T-helper 1 cell (primary cell): Measurements from ENCODE around the gene PNPLA3.

Experiments used
- DNase-seq, 5 donors: peaks; one replicate each; pipeline ENCODE4 v3.0.0-alpha.2; 2012 to 2020

Gene PNPLA3

DNA sequence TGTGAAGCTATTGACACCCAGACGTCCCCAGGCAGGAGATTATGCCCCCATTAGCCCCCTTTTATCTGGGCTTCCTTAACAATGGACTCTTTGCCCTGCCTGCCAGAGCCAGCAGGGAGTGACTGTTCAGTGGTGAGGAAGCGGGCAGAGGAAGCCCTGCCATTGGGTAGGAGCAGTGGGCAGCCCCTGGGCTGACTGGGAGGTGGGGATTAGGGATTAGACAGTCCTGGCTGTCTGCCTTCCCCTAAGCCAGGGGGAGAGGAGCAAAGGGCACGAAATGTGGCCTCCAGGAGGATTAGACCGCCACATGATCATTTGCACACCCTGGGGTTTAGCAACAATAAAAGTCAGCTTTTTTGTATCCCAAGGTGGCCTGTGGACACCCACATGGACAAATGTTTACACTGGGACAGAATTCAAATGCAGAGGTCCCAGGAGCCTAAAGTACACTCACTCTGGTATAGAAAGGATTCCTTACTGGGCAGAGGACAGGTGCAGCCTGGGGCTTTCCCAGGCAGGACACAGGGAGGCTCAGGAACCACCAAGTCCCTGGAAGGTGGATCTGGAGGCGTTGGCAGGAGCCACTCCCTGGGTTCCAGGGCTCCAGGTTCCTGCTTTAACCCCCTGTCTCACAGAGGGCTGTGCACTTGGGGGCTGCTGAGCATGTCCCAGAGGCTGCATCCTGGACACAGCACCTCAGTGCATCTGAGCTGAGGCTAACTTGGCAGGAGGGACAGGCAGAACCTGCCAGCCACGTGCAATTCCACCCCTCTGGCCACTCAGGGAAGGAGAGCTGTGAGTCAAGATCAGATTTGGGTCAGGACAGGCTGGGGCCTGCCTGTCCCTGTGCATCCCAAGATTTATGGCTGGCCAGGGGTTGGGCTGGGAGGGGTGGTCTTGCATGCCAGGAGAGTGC is 2.1 kb downstream of the PNPLA3 start:
- DNase-seq = no peak

DNA sequence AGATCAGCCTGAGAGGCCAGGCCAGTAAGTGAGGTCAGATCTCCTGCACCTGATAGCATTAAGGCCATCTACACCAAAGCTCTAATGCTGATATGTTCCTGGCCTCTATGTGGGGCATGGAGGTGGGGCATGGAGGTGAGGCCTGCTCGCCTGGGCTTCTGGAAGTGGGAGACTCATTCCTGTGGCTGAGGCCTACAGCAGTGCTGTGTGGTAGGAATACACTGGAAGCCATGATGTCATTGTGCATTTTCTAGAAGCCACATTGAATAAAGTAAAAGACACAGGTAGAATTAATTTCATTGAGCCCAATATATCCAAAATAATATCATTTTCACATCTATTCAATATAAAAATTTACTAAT is 2.7 kb downstream of the PNPLA3 start:
- no peak for DNase-seq

DNA sequence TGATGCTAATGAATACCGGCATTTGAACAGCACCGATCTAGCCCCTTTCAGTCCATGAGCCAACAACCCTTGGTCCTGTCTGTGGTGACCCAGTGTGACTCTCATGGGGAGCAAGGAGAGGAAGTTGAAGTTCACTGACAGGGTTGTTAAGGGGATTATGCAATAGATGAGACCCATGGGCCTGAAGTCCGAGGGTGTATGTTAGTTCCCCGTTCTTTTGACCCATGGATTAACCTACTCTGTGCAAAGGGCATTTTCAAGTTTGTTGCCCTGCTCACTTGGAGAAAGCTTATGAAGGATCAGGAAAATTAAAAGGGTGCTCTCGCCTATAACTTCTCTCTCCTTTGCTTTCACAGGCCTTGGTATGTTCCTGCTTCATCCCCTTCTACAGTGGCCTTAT is 4.9 kb downstream of the PNPLA3 start:
- no peak for DNase-seq

DNA sequence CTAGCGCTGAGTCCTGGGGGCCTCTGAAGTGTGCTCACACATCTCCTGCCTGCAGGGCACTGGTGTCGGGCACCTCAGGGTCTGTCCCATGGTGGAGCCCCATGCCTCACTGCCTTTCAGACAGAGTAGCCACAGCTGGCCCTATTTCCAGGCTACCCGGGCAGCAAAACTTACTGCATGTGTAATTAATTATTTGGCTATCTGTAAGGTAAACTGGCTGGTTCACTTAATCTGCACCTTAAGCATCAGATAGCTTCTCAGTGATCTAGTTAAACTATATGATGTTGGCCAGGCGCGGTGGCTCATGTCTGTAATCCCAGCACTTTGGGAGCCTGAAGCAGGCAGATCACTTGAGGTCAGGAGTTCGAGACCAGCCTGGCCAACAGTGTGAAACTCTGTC is 5.3 kb downstream of the PNPLA3 start:
- DNase-seq = no peak

DNA sequence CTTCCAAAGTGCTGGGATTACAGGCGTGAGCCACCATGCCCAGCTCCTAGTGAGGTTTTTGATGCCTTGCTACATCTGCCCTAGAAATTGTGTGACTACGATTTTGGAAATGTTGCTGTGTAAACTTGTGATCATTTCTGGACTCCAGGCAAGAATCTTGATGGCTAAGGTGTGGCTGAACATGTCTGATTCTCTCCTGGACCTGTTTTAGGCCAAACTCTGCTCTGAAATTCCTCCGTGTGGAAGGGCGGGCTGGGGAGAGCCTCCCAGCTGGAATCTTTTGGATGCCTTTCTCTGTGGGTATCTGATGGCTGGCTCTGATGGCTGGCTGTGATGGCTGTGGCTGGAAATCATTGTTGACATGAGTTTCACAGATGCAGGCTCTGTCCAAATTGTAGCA is 8.2 kb downstream of the PNPLA3 start:
- no peak for DNase-seq

DNA sequence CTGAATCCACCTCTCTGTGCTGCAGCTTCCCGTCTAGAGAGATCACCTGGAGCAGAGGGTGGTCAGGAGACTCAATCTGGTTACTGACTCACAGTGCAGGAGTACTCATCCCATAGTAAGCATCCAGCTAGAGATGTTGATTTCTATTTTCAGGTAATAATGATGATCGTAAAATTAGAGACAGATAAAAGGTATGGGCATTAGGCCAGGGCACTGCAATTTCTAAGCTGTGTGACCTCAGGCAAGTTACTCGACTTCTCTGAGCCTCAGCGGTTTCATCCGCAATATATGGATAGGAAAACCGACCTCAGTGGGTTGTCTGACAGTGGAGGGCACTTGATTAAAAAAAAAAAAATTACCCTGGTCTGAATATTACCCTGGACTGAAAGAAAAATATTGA is 17.8 kb downstream of the PNPLA3 start:
- no peak for DNase-seq

DNA sequence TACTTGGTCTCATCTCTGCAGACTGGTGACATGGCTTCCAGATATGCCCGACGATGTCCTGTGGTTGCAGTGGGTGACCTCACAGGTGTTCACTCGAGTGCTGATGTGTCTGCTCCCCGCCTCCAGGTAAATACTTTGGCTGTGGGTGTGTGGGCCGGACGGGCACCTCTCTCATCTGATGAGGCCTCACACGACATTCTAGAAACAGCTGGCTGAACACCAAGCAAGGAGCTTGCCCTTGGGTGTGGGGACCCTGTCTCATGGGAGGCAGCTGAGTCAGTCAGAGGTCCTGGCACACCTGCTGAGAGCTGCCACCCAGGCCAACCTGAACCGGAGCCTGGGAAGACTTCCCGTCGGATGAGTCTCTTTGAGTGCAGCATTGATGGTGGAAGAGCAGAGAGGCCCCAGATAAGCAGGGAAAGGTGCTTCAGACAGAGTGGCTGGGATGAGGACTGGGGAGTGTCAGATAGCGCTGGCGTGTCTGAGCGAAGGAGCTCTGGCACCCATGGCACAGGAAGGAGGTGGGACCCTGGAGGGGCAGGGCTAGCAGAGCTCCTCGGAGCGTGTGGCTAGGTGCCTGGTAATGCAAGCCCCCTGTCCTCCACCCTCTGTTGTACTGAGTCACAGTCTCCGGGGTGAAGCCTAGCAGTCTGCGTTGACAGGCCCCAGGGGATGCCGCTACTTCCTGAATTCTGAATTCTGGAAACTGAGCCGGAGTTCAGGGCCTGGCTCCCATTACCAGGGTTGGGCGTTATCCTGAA is 21.2 kb downstream of the PNPLA3 start:
- no peak for DNase-seq

DNA sequence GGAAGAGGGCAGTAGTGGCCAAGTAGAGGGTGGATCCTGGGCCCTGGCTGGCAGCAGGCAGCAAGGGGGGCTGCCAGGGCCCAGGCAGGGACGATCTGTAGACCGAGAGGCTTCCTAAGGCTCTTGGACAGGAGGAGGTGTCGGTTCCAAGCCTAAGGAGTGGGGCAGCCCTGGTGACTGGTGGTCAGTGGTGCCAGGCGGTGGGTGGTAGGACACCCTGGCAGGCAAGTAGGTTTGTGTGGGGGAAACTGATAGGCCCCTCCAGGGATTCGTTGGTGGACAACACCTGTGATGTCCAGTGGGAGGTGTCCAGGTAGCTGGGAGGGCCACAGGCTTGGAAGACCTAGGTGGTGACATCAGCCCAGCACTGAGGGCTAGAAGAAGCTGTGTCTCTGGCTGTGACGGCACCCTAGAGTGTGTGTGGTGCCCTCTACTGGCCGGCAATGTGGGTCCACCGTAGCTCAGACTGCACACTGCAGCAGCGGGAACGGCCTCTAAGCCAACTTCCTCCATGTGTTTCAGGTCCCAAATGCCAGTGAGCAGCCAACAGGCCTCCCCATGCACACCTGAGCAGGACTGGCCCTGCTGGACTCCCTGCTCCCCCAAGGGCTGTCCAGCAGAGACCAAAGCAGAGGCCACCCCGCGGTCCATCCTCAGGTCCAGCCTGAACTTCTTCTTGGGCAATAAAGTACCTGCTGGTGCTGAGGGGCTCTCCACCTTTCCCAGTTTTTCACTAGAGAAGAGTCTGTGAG is 22.2 kb downstream of the PNPLA3 start:
- DNase-seq = peak; percentile 24 to 62 (median 42)

DNA sequence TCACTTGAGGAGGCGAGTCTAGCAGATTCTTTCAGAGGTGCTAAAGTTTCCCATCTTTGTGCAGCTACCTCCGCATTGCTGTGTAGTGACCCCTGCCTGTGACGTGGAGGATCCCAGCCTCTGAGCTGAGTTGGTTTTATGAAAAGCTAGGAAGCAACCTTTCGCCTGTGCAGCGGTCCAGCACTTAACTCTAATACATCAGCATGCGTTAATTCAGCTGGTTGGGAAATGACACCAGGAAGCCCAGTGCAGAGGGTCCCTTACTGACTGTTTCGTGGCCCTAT is 22.7 kb downstream of the PNPLA3 start:
- DNase-seq = no peak

DNA sequence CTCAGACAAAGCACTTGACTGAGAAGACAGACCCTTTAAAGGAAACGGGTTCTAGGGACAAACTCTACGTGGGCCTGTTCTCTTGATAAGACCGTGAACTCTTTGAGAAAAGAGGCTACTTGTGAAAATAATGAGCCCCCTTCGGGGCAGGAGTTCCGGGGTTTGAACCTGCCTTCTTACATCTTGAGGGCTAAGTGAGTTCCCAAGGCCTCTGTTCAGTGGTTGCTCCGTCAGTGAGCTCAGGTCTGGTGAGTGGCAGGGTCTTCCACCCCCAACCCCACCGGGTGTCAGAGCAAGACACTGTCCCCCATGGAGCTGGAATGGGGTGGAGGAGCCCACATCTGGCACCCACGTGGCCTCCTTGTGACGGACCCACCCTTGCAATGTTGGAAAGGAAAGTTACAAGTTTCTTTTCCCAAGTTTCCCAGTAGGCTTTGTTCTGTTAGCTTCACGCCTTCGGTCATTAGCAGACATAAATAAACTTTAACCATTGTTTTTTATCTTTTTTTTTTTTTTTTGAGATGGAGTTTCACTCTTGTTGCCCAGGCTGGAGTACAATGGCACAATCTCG is 25.3 kb downstream of the PNPLA3 start:
- no peak for DNase-seq

DNA sequence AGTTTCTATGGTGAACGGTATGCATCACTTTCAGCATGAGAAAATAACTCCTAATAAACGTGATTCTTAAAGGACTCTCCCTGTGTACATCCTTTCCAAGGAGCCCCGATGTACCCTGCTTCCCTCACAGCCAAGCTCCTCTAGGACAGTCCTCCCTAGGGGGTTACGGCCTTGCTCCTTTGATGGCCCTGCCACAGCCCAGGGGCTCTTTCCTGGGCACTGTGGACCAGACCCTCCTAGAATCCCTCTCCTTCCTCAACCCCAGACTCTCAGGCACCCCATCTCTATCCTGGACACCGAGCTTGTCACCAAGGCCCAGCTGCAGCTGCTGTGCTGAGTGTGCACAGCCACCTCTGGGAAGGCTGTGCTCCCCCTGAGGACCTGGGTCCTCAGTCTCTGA is 27.8 kb downstream of the PNPLA3 start:
- no peak for DNase-seq

DNA sequence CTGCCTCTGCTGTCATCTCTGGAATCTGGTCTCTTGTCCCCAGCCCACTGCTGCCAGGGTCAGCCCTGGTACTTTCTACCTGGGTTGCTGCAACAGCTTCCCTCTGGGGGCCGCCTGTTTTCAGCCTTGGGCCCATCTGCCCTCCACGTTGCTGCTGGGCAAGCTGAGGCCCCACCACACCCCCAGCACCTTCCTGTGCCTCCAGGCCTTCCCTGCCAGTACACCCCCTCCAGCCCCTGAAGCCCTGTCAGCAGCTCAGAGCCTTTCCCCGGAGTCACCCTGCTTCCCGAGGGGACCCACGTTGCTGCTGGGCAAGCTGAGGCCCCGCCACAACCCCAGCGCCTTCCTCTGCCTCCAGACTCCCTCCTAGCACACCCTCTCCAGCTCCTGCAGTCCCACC is 28.4 kb downstream of the PNPLA3 start:
- DNase-seq = no peak

DNA sequence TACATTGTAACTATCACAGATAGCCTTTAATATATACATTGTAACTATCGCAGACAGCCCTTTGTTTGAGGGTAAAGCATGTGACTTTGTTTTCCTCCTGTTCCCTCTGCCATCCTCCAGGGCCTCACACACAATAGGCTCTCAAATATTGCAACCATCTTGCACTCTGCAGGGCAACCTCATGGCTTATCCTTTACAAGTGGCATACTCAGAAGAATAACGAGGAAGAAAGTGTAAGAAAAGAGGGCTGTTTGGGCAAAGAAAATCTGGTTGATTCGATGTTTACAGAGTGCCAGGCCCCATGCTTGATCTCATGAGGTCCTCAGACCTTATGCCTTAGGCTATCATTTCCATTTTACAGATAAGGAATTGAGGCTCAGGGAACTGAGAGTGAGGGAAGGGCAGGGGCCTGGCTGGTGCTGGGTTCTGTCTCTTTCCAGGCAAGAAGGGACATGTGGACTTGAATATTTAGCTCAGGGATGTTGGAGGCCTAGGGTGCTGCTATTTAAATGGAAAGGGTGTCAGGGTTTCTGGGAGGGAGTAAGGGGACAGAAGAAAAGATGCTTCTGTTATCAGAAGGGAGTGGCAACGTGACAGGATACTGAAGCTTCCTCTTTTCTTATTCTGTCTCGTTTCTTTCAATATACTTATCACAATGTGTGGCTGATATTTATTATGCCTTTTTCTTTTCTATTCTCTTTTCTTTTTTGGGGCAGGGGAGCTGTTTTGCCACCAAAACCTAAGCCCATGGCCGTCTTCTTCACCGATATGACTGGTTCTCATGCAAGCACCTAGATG is 30.6 kb downstream of the PNPLA3 start:
- DNase-seq = no peak

DNA sequence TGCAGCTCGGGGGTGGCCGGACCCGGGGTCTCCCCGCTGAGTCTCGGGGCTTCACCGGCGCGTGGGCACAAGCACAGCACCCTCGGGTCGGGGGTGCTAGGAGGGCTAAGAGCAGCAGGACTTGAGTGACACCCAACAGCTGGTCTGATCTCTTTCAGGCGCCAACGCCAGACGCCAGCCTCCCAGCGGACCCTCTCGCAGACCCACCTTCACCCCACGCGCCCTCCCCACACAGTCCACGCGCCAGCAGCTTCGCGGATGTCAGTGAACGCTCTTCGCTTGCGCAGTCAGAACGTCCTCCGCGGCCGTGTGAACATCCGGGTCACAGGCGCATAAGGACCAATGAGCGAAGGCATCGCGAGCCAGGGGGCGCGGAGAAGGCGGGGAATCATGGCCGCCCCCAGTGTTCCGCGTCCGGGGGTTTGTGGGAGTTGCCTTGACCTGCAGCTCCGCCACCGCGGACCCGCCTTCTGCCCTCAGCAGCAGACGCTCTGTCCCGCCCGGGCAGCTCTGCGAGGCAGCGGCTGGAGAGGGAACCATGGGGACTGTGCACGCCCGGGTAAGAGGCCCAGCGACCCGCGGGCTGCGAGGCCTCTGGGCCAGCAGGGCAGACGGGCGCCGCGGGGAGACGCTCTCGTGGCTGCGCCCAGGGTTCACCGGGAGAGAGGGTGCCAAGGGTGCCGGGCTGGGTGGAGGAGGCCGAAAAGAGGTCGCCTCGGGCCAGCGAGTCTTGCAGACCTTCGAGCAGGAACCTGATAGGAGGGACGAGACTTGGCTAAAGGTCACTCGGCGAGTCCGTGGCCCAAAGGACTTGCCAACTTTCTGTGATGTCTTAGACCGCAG is 31.7 kb downstream of the PNPLA3 start, which contains the start of gene SAMM50:
Gene SAMM50, plus strand, starts transcription at position 403 of the 843 bp plus-strand sequence. Its CDS starts 136 bp downstream, at position 539.
- peak; percentile 76 to 91 (median 85) for DNase-seq

DNA sequence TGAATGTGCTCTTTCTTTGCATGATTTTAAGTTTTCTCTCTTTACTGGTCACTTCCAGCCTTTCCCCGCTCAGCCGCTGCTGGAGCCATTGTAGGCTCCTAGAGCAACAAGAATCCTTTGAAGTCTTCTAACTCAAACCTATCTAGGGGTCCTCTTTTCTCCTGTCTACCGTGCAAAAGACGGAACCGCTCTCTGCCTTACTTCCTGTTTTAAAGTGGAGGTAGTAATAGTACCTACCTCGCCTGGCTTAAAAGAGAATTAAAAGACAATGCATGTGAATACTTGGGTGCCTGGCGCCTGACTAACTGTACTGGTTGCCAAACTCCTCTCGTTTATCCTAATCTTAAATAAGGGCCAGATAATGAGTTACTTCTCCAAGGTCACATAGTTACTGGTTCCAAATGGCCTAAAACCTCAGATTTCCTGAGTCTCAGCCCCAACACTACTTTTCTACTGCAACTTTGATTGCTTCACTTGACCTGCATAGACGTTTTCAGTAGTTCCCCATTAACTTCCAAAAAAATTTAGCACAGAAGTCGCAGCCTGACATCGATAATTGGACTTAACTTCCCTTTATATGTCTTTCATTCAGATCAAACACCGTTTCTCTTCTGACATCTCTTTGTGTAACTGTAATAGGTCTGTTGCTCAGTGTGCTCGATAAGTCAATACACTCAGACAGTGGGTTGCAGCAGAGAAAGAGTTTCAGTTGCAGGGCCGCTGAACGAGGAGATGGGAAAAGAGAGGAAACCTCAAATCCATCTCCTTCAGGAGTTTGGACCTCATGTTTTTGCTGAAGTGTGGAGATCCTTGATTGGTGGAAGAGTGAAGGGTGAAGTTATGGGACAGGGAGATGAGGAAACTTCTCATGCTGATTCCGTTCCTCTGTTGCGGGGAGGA is 32.5 kb downstream of the PNPLA3 start:
- peak in 1 of 5 donors; percentile 25 for DNase-seq

DNA sequence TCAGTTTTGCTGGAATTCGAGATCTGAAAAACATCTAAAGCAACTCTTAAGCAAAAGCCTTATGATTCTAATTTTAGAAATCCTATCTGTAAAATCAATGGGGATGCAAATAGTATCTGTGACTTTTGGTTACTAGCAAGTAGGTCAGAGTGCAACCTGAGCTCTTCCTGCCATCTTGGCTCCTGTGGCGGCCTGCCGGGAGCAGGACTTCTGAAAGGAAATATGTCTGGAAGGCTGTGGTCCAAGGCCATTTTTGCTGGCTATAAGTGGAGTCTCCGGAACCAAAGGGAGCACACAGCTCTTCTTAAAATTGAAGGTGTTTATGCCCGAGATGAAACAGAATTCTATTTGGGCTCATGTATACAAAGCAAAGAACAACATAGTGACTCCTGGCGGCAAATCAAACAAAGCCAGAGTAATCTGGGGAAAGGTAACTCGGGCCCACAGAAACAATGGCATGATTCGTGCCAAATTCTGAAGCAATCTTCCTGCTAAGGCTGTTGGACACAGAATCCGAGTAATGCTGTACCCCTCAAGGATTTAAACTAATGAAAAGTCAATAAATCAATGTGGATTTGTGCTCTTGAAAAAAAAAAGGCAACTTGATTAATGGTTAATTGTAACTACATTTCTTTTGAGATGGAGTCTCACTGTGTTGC is 33.3 kb downstream of the PNPLA3 start:
- no peak for DNase-seq

DNA sequence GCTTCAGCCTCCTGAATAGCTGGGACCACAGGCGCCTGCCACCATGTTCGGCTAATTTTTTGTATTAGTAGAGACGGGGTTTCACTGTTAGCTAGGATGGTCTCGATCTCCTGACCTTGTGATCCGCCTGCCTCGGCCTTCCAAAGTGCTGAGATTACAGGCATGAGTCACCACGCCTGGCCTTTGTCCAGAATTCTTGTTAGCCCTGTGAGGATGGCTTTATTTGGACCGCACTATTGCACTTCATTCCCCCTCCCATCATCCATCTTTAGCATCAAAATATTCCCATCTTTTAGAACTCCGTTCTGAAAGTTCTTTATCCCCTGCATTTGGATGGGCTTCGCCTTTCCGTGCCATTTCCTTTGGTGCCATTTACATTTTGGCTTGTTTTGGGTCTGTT is 34.3 kb downstream of the PNPLA3 start:
- DNase-seq = no peak

DNA sequence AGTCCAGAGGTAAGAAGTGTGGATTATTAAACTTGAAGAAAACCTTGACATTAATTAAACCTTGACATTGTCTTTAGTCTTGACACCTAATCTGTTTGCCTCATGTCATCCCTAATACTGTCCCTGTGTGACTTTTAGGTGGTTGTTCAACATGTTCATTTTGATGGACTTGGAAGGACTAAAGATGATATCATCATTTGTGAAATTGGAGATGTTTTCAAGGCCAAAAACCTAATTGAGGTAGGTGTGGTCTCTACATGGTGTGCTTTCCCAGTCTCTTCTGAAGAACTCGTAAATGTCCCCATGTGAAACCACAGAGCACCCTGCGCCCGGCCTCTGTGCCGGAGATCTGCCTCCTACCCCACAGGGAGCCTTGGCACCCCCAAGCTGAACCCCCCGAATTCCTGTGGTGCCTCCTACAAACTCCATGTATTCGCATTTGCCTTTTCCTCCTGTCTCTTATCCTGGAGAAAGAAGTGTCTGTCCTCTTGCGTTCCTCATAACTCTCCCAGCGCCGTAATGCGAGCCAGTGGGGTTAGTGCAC is 40.8 kb downstream of the PNPLA3 start:
- no peak for DNase-seq

DNA sequence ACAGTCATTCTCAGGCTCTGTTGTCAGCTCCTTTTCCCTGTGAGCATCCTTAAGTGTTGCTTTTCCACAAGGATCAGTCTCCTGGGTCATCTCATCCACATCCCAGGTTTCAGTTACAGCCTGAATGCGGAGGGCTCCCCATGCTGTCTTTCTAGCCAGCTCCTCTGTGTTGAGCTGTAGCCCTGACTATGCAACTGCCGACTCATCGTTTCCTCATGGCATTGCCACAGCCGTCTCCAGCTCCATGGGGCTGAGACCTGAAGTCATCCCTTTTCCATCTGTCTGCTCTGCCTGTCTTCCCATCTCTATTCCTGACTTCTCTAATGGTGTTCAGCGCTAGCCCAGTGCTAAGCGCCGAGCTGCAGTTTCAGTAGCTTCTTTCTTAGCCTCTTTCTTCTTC is 43.5 kb downstream of the PNPLA3 start:
- no peak for DNase-seq
